Activated CD4-positive, CD25-positive, alpha-beta regulatory T cell treated with anti-CD3 and anti-CD28 coated beads, Interleukin-2, amount 50 U/mL, for 16 hours (primary cell): ENCODE data around the gene RTN4RL1.

Experiments used
- DNase-seq: peaks from one replicate; pipeline ENCODE4 v3.0.0-alpha.2; 2020; ENCODE audit warnings: low read depth, low spot score

The RTN4RL1 gene

GRCh38 chr17:1919201-1919600 is 105.9 kb downstream of the RTN4RL1 start:
- DNase-seq = no peak

DNA sequence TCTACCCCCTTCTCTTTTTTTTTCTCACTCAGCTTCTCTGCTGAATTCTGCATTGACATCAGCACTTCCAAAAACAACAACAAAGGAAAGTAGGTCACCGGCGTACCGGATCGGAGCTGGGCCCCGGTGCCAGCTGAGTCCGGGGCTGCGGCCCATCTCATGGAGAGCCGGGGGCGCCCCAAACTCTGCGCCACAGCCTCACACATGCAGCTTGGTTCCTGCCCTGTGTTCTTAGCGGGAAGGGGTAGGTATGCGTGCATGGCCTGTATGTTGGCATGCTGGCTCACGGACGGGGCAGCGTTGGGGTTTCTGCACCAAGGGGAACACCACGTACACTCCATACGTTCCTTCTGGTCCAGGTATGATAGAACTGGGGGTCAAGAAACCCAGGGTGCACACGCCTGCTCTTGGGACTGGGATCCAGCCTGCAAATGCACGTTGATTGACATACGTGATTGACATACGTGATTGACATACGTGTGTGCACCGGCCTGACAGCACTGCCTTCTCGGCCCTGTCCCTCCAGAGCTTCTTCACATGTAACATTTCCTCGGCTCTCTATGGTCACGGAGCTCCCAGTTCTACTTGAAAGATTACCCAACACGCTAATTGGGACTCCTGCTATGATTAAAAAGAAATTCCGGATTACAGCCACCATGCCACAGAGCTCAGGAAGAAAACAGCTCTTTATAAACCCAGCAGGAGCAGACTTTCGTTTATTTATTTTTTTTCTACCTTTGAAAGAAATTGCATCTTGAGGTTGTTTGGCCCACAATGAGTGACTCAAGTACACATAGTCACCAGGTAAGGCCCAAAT is 106.6 kb downstream of the RTN4RL1 start:
- no peak for DNase-seq

- DNase-seq = no peak
These were observed 108.0 kb downstream of the RTN4RL1 start for GRCh38 chr17:1916963-1917715.

- DNase-seq = no peak
These were observed 108.8 kb downstream of the RTN4RL1 start for GRCh38 chr17:1916316-1916715.

DNA sequence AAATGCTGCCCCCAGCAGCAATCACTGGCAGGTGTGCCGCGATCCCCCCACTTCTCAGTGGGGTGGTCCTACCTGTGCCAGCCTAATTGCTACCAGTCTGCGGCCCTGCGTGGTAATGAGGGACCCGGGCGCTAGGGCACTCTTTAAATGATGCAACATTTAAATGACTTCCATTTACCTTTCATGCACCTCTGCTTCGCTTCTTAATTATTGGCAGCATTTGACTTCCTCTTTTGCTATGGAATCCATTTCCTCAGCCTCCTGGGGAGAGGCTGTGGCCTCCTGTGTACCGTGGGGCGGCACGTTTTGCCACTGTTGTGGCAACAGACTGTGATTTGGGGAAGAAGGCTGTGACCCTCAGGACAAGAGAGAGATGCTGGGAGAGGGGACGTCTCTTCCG is 109.2 kb downstream of the RTN4RL1 start:
- DNase-seq = no peak

DNA sequence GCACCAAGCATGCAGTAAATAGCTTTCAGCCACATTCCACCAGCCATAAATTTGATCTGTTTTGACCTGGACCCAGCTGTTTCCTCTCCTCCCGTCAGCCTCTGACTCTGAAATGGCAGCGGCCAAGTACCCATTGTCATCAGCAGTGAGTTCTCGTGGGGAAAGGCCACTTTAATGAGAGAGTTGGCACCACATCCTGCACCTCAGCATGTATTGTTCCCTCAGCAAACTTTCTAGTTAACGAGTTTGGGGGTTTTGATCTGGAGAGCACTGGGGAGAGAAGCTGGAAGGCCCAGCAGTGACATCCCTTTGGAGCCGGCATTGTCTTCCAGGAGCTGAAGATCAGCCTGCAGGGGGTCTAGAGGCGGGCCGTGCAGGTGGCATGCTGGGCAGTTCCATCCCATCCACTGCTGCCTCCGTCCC is 110.5 kb downstream of the RTN4RL1 start:
- no peak for DNase-seq

DNA sequence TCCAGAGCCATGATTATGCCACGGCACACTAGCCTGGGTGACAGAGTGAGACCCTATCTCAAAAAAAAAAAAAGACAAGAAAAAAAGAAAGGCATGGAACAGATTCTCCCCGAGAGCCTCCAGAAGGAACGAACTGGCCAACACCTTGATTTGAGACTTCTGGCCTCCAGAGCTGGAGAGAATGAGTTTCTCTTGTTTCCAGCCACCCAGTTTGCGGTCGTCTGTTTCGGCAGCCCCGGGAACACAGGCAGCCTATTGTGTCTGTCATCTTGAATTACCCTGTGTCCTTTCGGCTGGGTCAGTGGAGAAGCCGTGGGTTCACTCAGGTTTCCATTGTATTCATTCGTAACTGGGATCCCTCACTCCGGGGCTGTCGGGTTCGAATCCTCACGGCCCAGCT is 111.4 kb downstream of the RTN4RL1 start:
- DNase-seq = no peak

DNA sequence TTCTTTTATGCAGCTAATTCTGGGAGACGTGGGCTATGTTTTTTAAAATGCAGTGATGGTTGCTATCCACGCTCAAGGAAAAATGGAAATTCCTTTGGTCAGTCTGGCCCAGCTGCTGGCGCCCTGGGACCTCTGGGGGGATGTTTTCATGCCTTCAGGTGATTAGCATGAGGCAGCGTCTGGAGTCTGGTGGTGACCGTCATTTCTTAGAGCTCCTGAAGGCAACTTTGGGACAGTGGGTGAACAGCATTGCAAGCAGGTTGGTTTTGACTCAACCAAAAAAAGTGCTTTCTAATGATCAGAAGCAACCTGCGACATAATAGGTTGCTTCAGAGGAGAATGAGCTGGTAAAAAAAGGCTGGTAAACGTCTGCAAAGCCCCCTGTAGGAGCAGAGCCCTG is 113.0 kb downstream of the RTN4RL1 start:
- DNase-seq = no peak

DNA sequence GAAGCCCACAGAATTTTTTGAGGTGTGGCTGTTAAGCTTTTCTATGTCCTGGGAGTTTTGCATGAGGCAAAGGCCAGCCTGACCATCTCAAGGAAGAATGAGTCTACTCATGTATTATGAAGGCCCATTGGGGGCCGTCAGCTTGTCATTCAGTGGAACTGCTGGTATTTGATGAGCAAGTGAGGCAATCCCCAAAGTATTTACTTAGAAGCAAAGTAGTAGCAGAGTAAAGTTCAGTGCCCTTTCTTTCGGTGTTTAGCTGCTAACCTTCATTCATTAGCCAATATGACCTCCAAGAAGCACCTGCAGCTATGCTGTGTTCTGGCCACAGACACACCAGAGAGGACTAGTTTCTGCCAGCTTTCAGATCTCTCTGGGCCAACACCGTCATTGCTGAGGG is 115.1 kb downstream of the RTN4RL1 start:
- DNase-seq = no peak

DNA sequence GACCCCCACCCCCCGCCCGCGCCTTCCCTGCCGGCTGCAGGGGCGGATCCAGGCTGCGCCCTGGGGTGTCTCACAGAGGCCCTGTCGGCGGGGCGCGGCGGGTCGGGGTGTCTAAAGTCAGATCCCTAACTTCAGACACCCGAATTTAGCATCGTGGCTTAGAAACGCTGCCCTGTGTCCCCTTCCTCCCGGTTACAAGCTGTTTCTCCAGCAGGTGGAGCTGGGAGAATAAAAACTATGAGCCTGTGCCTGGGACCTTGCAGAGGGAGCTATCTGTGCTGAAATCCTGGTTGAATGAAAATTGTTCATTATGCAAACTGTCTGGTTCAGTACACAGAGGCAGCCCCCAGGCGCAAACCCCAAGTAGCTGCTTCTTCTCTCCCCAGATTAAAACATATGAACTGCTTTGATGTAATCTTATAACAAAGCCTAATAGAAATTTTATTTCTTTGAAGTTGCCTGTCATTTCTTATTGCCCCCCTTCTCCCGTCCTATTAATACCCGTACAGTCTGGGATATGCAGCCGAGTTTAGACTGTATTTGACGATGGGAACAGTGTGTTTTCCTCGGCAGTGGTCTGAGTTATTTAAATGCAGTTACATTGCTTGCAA is 116.3 kb downstream of the RTN4RL1 start:
- no peak for DNase-seq

DNA sequence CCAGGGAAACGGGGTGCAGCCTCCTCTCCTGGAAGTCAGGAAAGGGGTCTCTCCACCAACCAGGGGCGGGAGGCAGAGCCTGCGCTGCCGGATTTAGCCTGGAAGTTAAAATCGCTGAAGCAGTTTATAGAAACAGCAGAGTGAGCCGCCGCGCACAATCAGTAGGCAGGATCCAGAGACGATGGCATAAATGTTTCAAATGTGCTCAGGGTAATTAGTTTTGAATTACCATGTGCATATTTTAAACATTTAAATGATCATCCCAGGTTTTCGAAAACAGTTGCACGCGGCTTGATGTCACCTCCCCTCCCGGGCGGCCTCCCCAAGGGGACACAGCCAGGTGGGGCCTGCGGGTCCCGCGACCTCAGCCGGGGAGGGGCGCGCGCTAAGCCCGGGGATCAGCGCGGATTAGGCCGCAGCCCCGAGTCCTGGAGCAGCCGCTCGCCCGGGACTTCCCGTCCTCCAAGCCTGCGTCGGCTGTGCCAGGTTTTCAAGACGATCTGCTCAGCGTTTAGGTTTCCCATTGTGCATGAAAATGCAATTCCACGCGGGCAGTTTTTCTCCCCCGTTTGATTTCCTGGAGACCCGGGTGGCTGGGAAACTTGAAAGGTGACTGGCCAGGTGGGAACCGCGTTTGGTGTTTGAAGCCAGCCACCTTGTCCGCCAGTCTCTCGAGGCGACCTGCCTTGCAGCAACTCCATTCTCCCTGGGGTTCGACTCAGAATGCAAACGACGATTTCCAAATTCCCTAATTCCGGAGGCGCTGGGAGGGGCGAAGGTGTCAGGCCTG is 117.0 kb downstream of the RTN4RL1 start:
- DNase-seq = no peak

GRCh38 chr17:1907216-1907631 is 117.9 kb downstream of the RTN4RL1 start:
- DNase-seq = no peak

GRCh38 chr17:1906662-1907101 is 118.5 kb downstream of the RTN4RL1 start:
- no peak for DNase-seq

- no peak for DNase-seq
These were observed 119.8 kb downstream of the RTN4RL1 start for GRCh38 chr17:1905190-1905913.

GRCh38 chr17:1904273-1905182 is 120.6 kb downstream of the RTN4RL1 start:
- DNase-seq = no peak

DNA sequence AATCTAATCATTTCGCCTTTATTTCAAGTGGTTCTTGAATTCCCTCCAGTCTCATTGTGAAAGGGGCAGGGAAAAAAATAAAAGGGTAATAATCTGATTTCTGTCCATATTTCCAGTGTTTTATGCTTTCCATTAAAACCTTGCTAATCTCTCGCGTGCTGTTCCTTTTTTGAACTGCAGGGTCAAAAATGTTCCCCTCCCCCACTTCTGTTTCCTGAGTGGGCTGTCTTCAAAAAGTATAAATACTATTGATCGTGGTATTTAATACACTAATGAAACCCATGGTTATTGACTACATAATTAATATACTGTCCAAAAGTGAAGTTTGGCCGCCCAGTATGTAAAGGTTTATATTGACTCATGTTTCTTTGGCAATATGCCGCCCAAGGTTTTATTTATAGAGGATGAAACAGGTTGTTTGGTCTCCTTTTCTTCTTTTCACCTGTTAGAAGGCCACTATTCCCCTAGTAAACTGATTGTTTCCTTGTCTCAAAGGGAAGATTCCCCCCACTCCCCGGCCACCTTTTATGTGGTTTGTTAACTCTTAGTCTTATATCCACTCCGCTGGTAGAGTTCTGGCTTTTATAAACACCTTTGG is 125.6 kb downstream of the RTN4RL1 start:
- DNase-seq = no peak

GRCh38 chr17:1898872-1899271 is 126.3 kb downstream of the RTN4RL1 start:
- DNase-seq = no peak

GRCh38 chr17:1898332-1898731 is 126.8 kb downstream of the RTN4RL1 start:
- DNase-seq = no peak

DNA sequence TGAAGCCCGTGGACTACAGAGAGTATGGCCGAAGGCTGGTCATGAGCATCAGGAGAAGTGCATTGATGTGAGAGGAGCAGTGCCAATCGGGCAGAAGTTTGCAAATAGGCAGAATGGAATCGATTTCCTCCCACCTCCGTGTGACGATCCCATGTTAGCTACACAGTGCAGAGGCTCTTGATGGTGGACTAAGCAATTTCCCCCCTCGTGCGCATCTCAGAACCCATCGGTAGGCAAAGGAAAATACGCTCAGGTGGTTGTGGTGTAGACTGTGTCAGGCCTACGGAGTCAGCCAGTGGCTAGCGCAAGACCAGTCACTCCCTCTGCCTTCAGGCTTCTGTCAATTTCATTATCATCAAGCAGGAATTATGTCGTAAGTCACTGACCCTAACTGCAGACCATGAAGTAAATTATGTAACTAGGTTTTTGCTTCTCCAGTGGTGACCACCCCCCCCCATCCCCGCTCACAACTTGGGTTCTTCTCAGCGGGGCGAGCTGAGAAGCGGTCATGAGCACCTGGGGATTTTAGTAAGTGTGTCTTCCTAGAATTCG is 128.0 kb downstream of the RTN4RL1 start:
- no peak for DNase-seq
